GM21825 (cell line): ENCODE measurements around the gene RABGGTB.
"Not testable (repeated sequence)": the region's sequence is repeated elsewhere in the genome, so short reads cannot be mapped to it uniquely, and the experiment has no call there.

ENCODE experiments used
- ATAC-seq: cut with Tn5 transposase; IDR thresholded peaks from one replicate; pipeline ENCODE4 v1.9.1; 2021; ENCODE audit warnings: mild to moderate bottlenecking, moderate library complexity; ENCODE audit not compliant: unreplicated experiment

The RABGGTB gene

GRCh38 chr1:75795703-75796193 lies 9.7 kb downstream of the RABGGTB start:
- no peak for ATAC-seq

- ATAC-seq: no peak
Measured at GRCh38 chr1:75796376-75797272, 10.6 kb downstream of the RABGGTB start, which contains the start of gene MSH4. TSS of gene MSH4 (plus strand) at chr1:75796882. CDS start at chr1:75796986, 104 bp downstream.

DNA sequence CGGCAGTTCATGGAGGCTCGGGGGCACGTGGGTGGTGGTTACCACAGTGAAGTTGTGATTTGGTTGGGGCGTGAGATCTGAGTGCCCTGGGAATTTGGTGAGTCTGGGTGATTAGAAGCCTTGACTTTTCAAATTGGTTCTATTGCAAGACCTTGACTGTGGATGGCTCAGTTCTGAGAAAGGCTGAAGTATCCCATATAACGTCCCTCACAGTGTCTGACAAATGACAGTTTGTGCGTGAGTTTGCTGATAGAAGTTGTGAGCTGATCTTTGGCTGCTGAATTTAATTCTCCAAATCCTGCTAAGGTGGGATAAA lies 11.2 kb downstream of the RABGGTB start:
- no peak for ATAC-seq

GRCh38 chr1:75797606-75798216 lies 11.7 kb downstream of the RABGGTB start:
- ATAC-seq: no peak

DNA sequence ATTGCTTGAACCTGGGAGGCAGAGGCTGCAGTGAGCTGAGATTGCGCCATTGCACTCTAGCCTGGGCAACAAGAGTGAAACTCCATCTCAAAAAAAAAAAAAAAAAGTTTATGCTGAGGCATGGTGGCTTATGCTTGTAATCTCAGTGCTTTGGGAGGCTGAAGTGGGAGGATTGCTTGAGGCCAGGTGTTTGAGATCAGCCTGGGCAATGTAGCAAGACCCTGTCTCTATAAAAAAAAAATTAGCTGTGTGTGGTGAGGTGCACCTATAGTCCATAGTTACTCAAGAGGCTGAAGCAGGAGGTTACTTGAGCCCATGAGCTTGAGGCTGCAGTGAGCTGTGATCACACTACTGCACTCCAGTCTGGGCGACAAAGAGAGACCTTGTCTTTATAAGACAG lies 15.4 kb downstream of the RABGGTB start:
- ATAC-seq: not testable (repeated sequence)

DNA sequence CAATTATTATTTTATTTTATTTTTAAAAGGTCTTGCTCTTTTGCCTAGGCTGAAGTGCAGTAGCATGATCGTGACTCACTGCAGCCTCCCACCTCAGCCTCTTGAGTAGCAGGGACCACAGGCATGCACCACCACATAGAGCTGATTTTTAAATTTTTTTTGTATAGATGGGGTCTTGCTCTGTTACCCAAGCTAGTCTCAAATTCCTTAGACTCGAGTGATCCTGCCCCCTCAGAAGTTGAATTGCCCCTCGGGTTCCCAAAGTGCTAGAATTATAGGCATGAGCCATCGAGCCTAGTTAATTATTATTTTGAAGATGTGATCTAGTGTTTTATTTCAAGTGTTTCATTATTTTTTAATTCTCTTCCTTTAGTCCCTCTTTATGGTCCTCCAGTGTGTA lies 22.9 kb downstream of the RABGGTB start:
- ATAC-seq: no peak

DNA sequence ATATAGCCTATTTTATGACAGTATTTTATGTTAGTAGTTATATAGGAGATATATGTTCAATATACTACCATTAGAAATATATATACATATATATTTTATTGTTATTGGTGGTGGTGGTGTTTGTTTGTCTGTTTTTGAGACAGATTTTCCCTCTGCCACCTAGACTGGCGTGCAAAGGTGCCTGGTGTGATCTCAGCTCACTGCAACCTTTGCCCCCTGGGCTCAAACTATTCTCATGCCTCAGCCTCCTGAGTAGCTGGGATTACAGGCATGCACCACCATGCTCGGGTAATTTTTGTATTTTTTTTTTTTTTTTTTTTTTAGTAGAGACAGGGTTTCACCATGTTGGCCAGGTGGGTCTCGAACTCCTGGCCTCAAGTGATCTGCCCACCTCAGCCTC lies 24.1 kb downstream of the RABGGTB start:
- not testable (repeated sequence) for ATAC-seq

GRCh38 chr1:75811211-75811981 lies 25.3 kb downstream of the RABGGTB start:
- no peak for ATAC-seq

- no peak for ATAC-seq
Measured at GRCh38 chr1:75812065-75812464, 26.0 kb downstream of the RABGGTB start.

DNA sequence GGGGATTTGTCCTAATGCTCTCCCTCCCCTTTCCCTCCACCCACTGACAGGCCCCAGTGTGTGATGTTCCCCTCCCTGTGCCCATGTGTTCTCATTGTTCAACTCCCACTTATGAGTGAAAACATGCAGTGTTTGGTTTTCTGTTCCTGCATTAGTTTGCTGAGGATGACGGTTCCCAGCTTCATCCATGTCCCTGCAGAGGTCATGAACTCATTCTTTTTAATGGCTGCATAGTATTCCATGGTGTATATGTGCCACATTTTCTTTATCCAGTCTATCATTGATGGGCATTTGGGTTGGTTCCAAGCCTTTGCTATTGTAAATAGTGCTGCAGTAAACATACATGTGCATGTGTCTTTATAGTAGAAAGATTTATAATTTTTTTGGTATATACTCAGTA lies 37.5 kb downstream of the RABGGTB start:
- ATAC-seq: not testable (repeated sequence)

DNA sequence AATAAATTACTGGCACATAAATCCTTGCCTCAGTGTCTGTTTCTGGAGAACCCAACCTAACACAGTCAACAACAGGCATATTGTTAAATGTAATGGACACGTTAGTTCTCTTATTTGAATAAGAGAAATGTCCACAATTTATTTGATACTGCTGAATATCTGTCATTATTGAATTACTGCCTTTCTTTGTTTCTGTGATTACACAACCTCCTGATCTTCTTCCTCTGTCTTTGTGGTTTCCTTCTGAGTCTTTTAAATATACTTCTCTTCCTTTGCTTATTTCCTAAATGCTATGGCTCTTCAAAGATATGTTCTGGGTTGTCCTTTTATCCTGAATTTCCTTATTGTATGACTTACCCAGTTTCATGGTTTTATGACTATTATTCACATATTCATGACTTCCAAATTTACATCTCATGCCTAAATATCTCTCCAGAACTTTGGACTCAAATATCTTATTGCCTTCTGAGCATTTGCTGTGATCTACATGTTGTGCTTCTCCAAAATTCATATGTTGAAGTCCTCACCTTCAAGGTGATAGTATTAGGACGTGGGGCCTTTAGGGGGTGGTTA lies 50.6 kb downstream of the RABGGTB start:
- ATAC-seq: no peak

DNA sequence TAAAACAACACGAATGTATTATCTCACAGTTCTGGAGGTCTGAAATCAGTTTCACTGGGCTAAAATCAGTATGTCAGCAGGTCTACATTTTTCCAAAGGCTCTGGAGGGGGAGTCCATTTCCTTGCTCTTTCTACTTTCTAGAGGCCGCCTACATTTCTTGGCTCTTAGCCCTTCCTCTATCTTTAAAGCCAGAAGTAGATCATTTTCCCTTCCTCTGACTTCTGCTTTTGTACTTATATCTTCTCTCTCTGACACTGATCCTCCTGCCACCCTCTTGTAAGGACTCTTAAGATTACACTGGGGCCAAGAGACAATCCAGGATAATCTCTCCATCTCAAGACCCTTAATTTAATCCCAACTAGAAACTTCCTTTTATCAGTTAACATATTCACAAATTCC lies 52.0 kb downstream of the RABGGTB start:
- ATAC-seq: no peak

DNA sequence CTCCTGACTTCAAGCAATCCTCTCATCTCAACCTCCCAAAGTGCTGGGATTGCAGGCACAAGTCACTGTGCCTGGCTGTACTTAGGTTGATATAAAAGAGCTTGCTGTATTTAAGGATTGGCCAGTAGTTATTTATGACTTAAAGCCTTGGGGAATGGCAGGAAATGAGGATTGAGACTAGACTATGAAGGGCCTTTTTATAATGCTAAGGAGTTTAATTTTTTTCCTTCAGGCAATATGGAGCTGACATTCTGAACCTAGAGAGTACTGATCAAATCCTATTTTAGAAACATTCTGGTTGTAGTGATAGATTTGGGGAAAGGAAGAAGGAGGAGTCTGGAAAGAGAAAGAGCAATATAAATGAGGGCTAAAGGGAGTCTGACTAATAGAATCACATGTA lies 55.4 kb downstream of the RABGGTB start:
- no peak for ATAC-seq
